ENCODE measurements around the gene UQCC2.

DNA sequence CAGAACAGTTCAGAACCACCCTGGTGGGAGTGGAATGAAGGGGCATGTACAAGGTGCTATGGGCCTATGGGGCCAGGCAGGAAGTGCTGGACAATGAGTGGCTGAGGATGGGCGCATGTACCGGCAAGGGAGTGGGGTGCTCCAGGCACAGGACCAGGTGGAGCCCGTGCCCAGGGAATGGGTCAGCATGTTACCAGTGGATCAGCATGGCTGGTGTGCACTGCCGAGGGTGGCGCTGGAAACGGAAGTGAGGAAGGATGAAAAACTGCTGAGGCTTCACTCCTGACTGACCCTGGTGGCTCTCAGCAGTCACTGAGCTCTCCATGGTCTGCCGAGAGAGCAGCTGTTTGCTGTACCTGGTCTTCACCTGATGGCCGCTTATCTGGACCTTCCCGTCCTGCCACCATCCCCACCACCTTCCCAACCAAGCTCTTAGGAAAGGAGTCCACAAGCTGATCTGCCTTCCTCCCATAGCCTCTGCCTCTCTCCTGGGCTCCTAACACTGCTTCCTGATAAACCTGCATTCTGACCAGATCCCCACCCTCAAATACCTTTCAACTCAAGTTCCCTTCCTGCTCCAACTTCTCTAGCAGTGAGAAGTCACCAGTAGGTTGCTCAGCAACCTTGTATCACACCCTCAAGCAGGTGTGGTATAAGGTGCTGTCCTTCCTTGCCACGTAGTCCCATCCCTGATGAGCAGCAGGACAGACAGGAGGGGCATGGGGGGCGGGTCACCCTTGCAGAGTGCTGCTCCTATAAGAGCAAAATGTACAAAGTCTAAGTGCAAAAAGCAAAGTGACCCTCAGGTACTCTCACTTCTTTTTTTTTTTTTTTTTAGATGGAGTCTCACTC lies 7.1 kb downstream of the UQCC2 start:
- TF ChIP-seq, protein P1, sequence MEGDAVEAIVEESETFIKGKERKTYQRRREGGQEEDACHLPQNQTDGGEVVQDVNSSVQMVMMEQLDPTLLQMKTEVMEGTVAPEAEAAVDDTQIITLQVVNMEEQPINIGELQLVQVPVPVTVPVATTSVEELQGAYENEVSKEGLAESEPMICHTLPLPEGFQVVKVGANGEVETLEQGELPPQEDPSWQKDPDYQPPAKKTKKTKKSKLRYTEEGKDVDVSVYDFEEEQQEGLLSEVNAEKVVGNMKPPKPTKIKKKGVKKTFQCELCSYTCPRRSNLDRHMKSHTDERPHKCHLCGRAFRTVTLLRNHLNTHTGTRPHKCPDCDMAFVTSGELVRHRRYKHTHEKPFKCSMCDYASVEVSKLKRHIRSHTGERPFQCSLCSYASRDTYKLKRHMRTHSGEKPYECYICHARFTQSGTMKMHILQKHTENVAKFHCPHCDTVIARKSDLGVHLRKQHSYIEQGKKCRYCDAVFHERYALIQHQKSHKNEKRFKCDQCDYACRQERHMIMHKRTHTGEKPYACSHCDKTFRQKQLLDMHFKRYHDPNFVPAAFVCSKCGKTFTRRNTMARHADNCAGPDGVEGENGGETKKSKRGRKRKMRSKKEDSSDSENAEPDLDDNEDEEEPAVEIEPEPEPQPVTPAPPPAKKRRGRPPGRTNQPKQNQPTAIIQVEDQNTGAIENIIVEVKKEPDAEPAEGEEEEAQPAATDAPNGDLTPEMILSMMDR (conservative IDR thresholded peaks at IDR 0.05 in 1 of 2, IDR thresholded peaks at IDR 0.05 in 1 of 2; ENCODE audit: extremely low read depth in 1 of 2, insufficient read depth in 1 of 2, low read depth in 1 of 2, low read length in 2 of 2), result no peak
- TF ChIP-seq EZH2 (IDR thresholded peaks at IDR 0.05; ENCODE audit: borderline replicate concordance, low read length), result no peak

All from mammary epithelial cell (primary cell).